CD4-positive, alpha-beta T cell treated with Interleukin-10 for 1 hour (primary cell): ENCODE data around the gene CTAGE9.

ENCODE experiments used
- DNase-seq: peaks from one replicate; pipeline ENCODE4 v3.0.0-alpha.2; 2020

The CTAGE9 gene

GRCh38 chr6:131660195-131660594 is 50.6 kb downstream of the CTAGE9 start:
- DNase-seq = no peak
